ENCODE measurements around the gene TMSB4X.
"Not testable (repeated sequence)": the region's sequence is repeated elsewhere in the genome, so short reads cannot be mapped to it uniquely, and the experiment has no call there.

TMSB4X gene

DNA sequence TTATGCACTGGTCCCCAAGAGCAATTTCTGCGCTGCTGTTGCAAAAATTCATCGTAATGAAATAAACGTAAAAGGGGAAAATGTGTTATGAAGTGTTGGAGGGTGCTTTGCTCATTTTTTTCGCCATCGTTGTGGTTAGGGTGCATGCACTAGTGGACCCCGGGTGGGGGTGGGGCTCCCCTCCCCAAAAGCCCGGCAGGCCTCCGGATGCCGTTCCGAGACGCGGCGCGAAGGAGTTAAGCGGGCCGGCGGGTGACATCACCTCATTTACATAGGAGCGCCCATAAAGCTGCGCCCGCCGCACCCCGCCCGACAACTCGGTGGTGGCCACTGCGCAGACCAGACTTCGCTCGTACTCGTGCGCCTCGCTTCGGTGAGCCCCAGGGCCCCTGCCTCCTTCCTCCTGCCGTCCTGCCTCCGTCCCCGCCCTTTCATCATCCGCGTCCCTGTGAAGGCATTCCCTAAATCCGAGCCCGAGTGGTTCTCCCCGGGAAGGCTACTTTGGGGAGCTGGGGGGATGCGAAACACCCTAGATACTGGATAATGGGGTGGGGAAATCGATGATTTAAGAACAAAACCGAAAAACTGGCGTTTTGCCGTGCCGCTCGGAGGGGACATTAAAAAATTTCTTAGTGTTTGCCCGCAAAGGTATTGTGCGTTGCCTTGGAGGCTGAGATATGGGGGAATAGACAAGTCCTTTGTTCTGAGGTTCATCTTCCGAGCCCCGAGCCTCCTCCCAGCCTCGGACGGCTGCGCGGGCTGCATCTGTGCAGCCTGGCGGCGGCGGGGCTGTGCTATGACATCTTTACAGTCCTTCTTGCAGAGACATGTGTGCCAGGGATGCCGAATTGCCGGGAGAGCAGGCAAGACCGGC is at the start of gene TMSB4X:
Gene TMSB4X, plus strand, starts transcription at position 315 of the 874 bp plus-strand sequence.
- Histone ChIP-seq H3K4me3 (peak within 1 kb of the TSS; percentile 84), H3K27ac (peak within 1 kb of the TSS; percentile 92 to 98)
- no peak for TF ChIP-seq CTCF (IDR thresholded peaks at IDR 0.05)
- peak; percentile 88 for DNase-seq (ENCODE audit: low spot score)

DNA sequence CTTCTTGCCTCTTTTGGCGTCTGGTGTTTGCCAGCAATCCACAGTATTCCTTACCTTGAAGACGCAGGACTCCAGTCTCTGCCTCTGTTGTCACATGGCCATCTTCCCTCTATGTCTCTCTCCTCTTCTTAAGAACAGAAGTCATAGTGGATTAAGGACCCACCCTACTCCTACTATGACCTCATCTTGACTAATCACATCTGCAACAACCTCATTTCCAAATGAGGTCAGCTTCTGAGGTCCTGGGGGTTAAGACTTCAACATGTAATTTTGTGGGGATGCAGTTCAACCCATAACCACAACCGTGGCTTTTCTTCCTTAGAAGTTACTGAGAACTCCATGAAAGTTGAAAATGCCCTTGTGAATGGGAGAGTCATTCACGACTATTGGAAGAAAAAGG is 45.2 kb upstream of the TMSB4X start:
- DNase-seq (ENCODE audit: low spot score) = no peak
- no peak for TF ChIP-seq CTCF (IDR thresholded peaks at IDR 0.05)
- no peak overlapping the region for H3K27ac ChIP-seq

DNA sequence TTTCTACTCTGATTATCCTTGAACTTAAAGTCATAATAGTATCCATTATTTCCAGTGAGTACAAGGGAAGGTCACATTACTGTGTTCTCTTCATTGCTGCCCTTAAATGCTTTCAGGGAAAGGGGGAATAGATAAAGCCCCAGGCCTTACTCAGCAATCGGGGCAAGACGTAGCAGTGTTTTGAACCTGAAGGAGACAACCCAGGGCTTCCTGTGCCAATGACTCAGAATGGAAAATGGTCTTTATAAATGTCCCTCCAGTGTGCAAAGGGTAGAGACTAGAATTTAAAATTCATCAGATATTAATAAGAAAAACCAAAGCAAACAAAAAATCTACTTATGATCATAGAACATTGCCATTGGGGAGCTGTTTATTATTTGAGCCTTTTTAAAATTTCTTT is 44.8 kb upstream of the TMSB4X start:
- DNase-seq (ENCODE audit: low spot score) = no peak
- no peak overlapping the region for H3K4me3 ChIP-seq
- no peak overlapping the region for H3K27ac ChIP-seq
- TF ChIP-seq CTCF (IDR thresholded peaks at IDR 0.05) = no peak

More for the DNA sequence above, 45.2 kb upstream of the TMSB4X start:
- no peak overlapping the region for H3K4me3 ChIP-seq

DNA sequence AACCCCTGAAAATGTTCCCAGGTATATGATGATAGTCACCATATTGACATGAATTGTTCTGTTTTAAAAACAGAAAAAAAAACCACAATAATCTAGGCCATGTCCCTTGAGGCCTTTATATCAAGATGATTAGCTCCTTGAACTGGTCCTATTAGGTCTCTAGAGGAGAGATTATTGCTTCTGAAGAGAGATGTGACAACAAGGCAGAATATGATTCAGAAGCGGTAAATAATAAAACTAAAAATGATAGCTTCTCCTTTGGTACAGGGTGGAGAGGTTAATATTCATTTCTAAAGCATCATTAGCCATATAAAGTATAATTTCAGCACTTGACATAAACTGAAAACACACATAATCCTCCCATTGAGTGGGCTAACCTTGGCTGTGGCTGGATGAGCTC is 42.7 kb upstream of the TMSB4X start:
- DNase-seq (ENCODE audit: low spot score) = no peak
- Histone ChIP-seq H3K4me3 (no peak overlapping the region), H3K27ac (no peak overlapping the region)
- no peak for TF ChIP-seq CTCF (IDR thresholded peaks at IDR 0.05)

- no peak overlapping the region for H3K27ac ChIP-seq
- H3K4me3 ChIP-seq = no peak overlapping the region
- no peak for TF ChIP-seq CTCF (IDR thresholded peaks at IDR 0.05)
- DNase-seq (ENCODE audit: low spot score) = no peak
These were observed 40.1 kb upstream of the TMSB4X start for GRCh38 chrX:12934850-12935249.

- no peak for TF ChIP-seq CTCF (IDR thresholded peaks at IDR 0.05)
- H3K4me3 ChIP-seq = no peak overlapping the region
- no peak overlapping the region for H3K27ac ChIP-seq
- DNase-seq (ENCODE audit: low spot score) = no peak
These were observed 38.0 kb upstream of the TMSB4X start for GRCh38 chrX:12936947-12937346.

- not testable (repeated sequence) for DNase-seq (ENCODE audit: low spot score); H3K27ac ChIP-seq; H3K4me3 ChIP-seq
These were observed 34.4 kb upstream of the TMSB4X start for GRCh38 chrX:12940471-12940870.

DNA sequence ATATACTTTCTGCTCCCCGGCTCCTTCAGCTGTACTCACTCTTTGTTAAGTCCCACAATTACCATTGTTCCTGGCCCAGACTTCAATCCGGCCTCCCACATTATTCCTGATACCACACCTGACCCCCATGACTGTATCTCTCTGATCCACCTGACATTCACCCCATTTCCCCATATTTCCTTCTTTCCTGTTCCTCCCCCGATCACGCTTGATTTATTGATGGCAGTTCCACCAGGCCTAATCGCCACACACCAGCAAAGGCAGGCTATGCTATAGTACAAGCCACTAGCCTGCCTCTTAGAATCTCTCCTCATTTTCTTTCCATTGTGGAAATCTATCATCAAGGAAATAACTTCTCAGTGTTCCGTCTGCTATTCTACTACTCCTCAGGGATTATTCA is 31.3 kb upstream of the TMSB4X start:
- H3K4me3 ChIP-seq; H3K27ac ChIP-seq; DNase-seq (ENCODE audit: low spot score): not testable (repeated sequence)

GRCh38 chrX:12944452-12944851 is 30.5 kb upstream of the TMSB4X start:
- H3K4me3 ChIP-seq; DNase-seq (ENCODE audit: low spot score); H3K27ac ChIP-seq: not testable (repeated sequence)

All from coronary artery (tissue), 2 donors.